ENCODE measurements around the gene GNAT3. TPM values are rescaled to one million over a fixed set of nuclear protein-coding genes. Genes with fewer than 3 reads are reported as not detected.

Gene GNAT3
- total and polyA plus RNA-seq, 2 of the 8 experiments (the other 6 are each of a cell fraction or from before 2014, with no cell fraction given), result not detected

GRCh38 chr7:80467069-80467468 is 44.8 kb downstream of the GNAT3 start (continued):
- TF ChIP-seq CHD7 (IDR thresholded peaks at IDR 0.05; ENCODE audit: insufficient replicate concordance, low read length), result no peak
- no peak for TF ChIP-seq E2F6 (IDR thresholded peaks at IDR 0.05)
- TF ChIP-seq EZH2 (IDR thresholded peaks at IDR 0.05; ENCODE audit: low read depth, low read length, severe bottlenecking), result no peak

Measured in H1 (cell line).